Neuronal stem cell (in vitro differentiated cells): ENCODE data around the gene MYDGF.

Experiments used
- DNase-seq: peaks from one replicate; pipeline ENCODE4 v3.0.0-alpha.2; 2013; ENCODE audit warnings: low spot score
- H2AFZ ChIP-seq: one replicate; pipeline ENCODE4 v1.6.1; 2013; ENCODE audit warnings: mild to moderate bottlenecking, low read length, inconsistent platforms
- H2AK5ac ChIP-seq: 2 replicates; pipeline ENCODE4 v1.6.1; 2013; ENCODE audit warnings: low read depth, mild to moderate bottlenecking, inconsistent platforms, low read length, moderate library complexity, mixed read lengths
- H2BK120ac ChIP-seq: 2 replicates; pipeline ENCODE4 v1.6.1; 2013; ENCODE audit warnings: low read depth, mild to moderate bottlenecking, inconsistent platforms, low read length, moderate library complexity, mixed read lengths
- H2BK12ac ChIP-seq: one replicate; pipeline ENCODE4 v1.6.1; 2013; ENCODE audit warnings: low read length, inconsistent platforms
- H2BK15ac ChIP-seq: 2 replicates; pipeline ENCODE4 v1.6.1; 2013; ENCODE audit warnings: mild to moderate bottlenecking, low read length, inconsistent platforms, mixed read lengths
- H2BK5ac ChIP-seq: one replicate; pipeline ENCODE4 v1.6.1; 2013; ENCODE audit warnings: inconsistent platforms, mild to moderate bottlenecking, low read length, moderate library complexity
- H3K14ac ChIP-seq: one replicate; pipeline ENCODE4 v1.6.1; 2013; ENCODE audit warnings: low read length, inconsistent platforms
- H3K18ac ChIP-seq: 2 replicates; pipeline ENCODE4 v1.6.1; 2013; ENCODE audit warnings: low read length, inconsistent platforms
- H3K23ac ChIP-seq: 2 replicates; pipeline ENCODE4 v1.6.1; 2013; ENCODE audit warnings: low read depth, mild to moderate bottlenecking, mixed read lengths, low read length, inconsistent platforms; ENCODE audit not compliant: poor library complexity
- H3K27ac ChIP-seq: replicated peaks from 3 replicates; pipeline ENCODE4 v1.5.1; 2013; ENCODE audit warnings: low read length, inconsistent platforms
- H3K27me3 ChIP-seq, 3 experiments: 2 replicates each; pipeline ENCODE4 v1.6.1; 2013; ENCODE audit warnings: low read length in 3 of 3, mild to moderate bottlenecking in 2 of 3, inconsistent platforms in 1 of 3, low read depth in 1 of 3, mixed read lengths in 1 of 3, moderate library complexity in 1 of 3; ENCODE audit not compliant: control insufficient read depth in 3 of 3, insufficient read depth in 3 of 3
- H3K36me3 ChIP-seq, 2 donors: replicated peaks in 1 of 2; 2 replicates each; pipeline ENCODE4 v1.6.1; 2013; ENCODE audit warnings: low read length in 2 of 2; ENCODE audit not compliant: control insufficient read depth in 2 of 2, insufficient read depth in 2 of 2
- H3K4ac ChIP-seq: 2 replicates; pipeline ENCODE4 v1.6.1; 2013; ENCODE audit warnings: inconsistent platforms, mild to moderate bottlenecking, low read length, moderate library complexity
- H3K4me1 ChIP-seq, 2 donors: 1 replicate in 1 of 2; 2 replicates in 1 of 2; pipeline ENCODE4 v1.6.1; 2013; ENCODE audit warnings: low read length in 2 of 2, low read depth in 1 of 2; ENCODE audit not compliant: control insufficient read depth in 2 of 2, insufficient read depth in 1 of 2
- H3K4me2 ChIP-seq: one replicate; pipeline ENCODE4 v1.6.1; 2013; ENCODE audit warnings: mild to moderate bottlenecking, low read length, inconsistent platforms; ENCODE audit not compliant: insufficient read depth, poor library complexity, severe bottlenecking
- H3K4me3 ChIP-seq, 2 donors: 2 replicates each; pipeline ENCODE4 v1.5.1; 2013; ENCODE audit warnings: low read length in 2 of 2, mild to moderate bottlenecking in 2 of 2, inconsistent platforms in 1 of 2, moderate library complexity in 1 of 2
- H3K79me1 ChIP-seq: one replicate; pipeline ENCODE4 v1.6.1; 2013; ENCODE audit warnings: low read depth, mild to moderate bottlenecking, inconsistent platforms, low read length, moderate library complexity
- H3K9ac ChIP-seq: one replicate; pipeline ENCODE4 v1.6.1; 2013; ENCODE audit warnings: mild to moderate bottlenecking, low read depth, low read length, inconsistent platforms; ENCODE audit not compliant: poor library complexity
- H3K9me3 ChIP-seq, 2 donors: replicated peaks in 1 of 2; 2 replicates each; pipeline versions ENCODE3 to v1.6.1; 2013; ENCODE audit warnings: low read length in 2 of 2, mild to moderate bottlenecking in 2 of 2, inconsistent platforms in 1 of 2, low read depth in 1 of 2, mixed read lengths in 1 of 2, moderate library complexity in 1 of 2; ENCODE audit not compliant: control insufficient read depth in 2 of 2, insufficient read depth in 1 of 2
- H4K8ac ChIP-seq: one replicate; pipeline ENCODE4 v1.6.1; 2013; ENCODE audit warnings: low read depth, mild to moderate bottlenecking, inconsistent platforms, low read length, moderate library complexity
- H4K91ac ChIP-seq: one replicate; pipeline ENCODE4 v1.6.1; 2013; ENCODE audit warnings: low read length, low read depth, mild to moderate bottlenecking, inconsistent platforms; ENCODE audit not compliant: poor library complexity
- WGBS, 2 donors: extraction: QIAGEN DNeasy Blood & Tissue Kit; methylation state at CpG; one replicate each; pipeline ENCODE4 v1.1.7; 2013; ENCODE audit warnings: missing lambda C conversion rate in 2 of 2, mixed read lengths in 1 of 2; ENCODE audit not compliant: insufficient read length in 2 of 2, insufficient replicate concordance in 1 of 2; ENCODE audit errors: extremely low coverage in 2 of 2; 5-methylcytosine and 5-hydroxymethylcytosine counted together

MYDGF gene

GRCh38 chr19:4620675-4621074 is 49.5 kb downstream of the MYDGF start:
- no peak overlapping the region for H3K27ac ChIP-seq
- H2AFZ ChIP-seq: peak overlapping the region; percentile 79
- H3K4ac ChIP-seq: no peak overlapping the region
- H3K36me3 ChIP-seq: no peaks in the 10 kb centered on the region
- no peak overlapping the region for H3K9ac ChIP-seq
- WGBS, 2 donors: no CpG with 5 or more reads among the region's 2 CpGs
- H3K4me3 ChIP-seq: no peak overlapping the region
- no peak overlapping the region for H4K91ac ChIP-seq
- H2AK5ac ChIP-seq: no peak overlapping the region
- no peak overlapping the region for H2BK12ac ChIP-seq
- no peak overlapping the region for H3K4me2 ChIP-seq
- H3K9me3 ChIP-seq: peaks cover 0 to 1% of the 10 kb centered on the region in 2 donors
- no peak overlapping the region for H3K18ac ChIP-seq
- no peak overlapping the region for H3K14ac ChIP-seq
- peaks cover 9 to 22% of the 10 kb centered on the region in 2 donors for H3K4me1 ChIP-seq
- DNase-seq: no peak
- no peak overlapping the region for H2BK120ac ChIP-seq
- peak overlapping the region; percentile 15 for H2BK15ac ChIP-seq
- peaks cover 1% of the 10 kb centered on the region for H3K79me1 ChIP-seq
- no peak overlapping the region for H2BK5ac ChIP-seq
- no peak overlapping the region for H4K8ac ChIP-seq
- no peak overlapping the region for H3K23ac ChIP-seq
- no peaks in the 10 kb centered on the region for H3K27me3 ChIP-seq

GRCh38 chr19:4619668-4620294 is 50.4 kb downstream of the MYDGF start:
- no peak overlapping the region for H3K4me3 ChIP-seq
- H2BK15ac ChIP-seq: no peak overlapping the region
- peak overlapping the region; percentile 1 for H2BK12ac ChIP-seq
- H3K9ac ChIP-seq: no peak overlapping the region
- no peak for DNase-seq
- no peak overlapping the region for H2BK5ac ChIP-seq
- H3K4ac ChIP-seq: no peak overlapping the region
- no peaks in the 10 kb centered on the region for H3K36me3 ChIP-seq
- no peak overlapping the region for H3K27ac ChIP-seq
- H3K4me1 ChIP-seq: peaks cover 9 to 22% of the 10 kb centered on the region in 2 donors
- no peaks in the 10 kb centered on the region for H3K27me3 ChIP-seq
- no peak overlapping the region for H4K91ac ChIP-seq
- H3K79me1 ChIP-seq: no peaks in the 10 kb centered on the region
- H2AK5ac ChIP-seq: no peak overlapping the region
- no peak overlapping the region for H3K23ac ChIP-seq
- H3K4me2 ChIP-seq: no peak overlapping the region
- H2AFZ ChIP-seq: no peak overlapping the region
- no CpG with 5 or more reads among the region's 17 CpGs for WGBS, 2 donors
- peak overlapping the region; percentile 61 for H3K18ac ChIP-seq
- peaks cover 0 to 1% of the 10 kb centered on the region in 2 donors for H3K9me3 ChIP-seq
- no peak overlapping the region for H3K14ac ChIP-seq
- no peak overlapping the region for H4K8ac ChIP-seq
- H2BK120ac ChIP-seq: no peak overlapping the region

- Histone ChIP-seq H4K8ac (no peak overlapping the region), H3K14ac (no peak overlapping the region), H3K9ac (peak overlapping the region; percentile 70), H3K4me3 (no peak overlapping the region), H3K23ac (no peak overlapping the region), H2AK5ac (peak overlapping the region; percentile 88), H2AFZ (no peak overlapping the region), H2BK12ac (no peak overlapping the region), H3K79me1 (no peaks in the 10 kb centered on the region), H3K9me3 (peaks cover 1 to 3% of the 10 kb centered on the region in 2 donors), H3K4ac (no peak overlapping the region), H3K4me2 (no peak overlapping the region), H3K4me1 (peaks cover 9 to 20% of the 10 kb centered on the region in 2 donors), H3K18ac (peak overlapping the region; percentile 64), H4K91ac (no peak overlapping the region), H3K27me3 (no peaks in the 10 kb centered on the region), H2BK120ac (no peak overlapping the region), H2BK5ac (peak overlapping the region; percentile 19), H3K27ac (no peak overlapping the region), H3K36me3 (no peaks in the 10 kb centered on the region), H2BK15ac (peak overlapping the region; percentile 33)
- no CpG with 5 or more reads among the region's 6 CpGs for WGBS, 2 donors
- no peak for DNase-seq
Observed at GRCh38 chr19:4618019-4618418, 52.1 kb downstream of the MYDGF start.

- DNase-seq: no peak
- H3K27me3 ChIP-seq: no peaks in the 10 kb centered on the region
- no peak overlapping the region for H2AFZ ChIP-seq
- no peak overlapping the region for H3K23ac ChIP-seq
- peaks cover 3% of the 10 kb centered on the region in 2 donors for H3K4me1 ChIP-seq
- H3K14ac ChIP-seq: no peak overlapping the region
- no peak overlapping the region for H2BK5ac ChIP-seq
- H4K8ac ChIP-seq: no peak overlapping the region
- no peak overlapping the region for H3K9ac ChIP-seq
- H3K9me3 ChIP-seq: peaks cover 1 to 3% of the 10 kb centered on the region in 2 donors
- WGBS, 2 donors: no CpG with 5 or more reads among the region's 8 CpGs
- no peak overlapping the region for H3K4me2 ChIP-seq
- no peak overlapping the region for H3K4ac ChIP-seq
- H3K79me1 ChIP-seq: no peaks in the 10 kb centered on the region
- no peak overlapping the region for H3K27ac ChIP-seq
- no peak overlapping the region for H3K18ac ChIP-seq
- H2BK12ac ChIP-seq: no peak overlapping the region
- no peak overlapping the region for H2BK120ac ChIP-seq
- H4K91ac ChIP-seq: no peak overlapping the region
- H2BK15ac ChIP-seq: no peak overlapping the region
- no peaks in the 10 kb centered on the region for H3K36me3 ChIP-seq
- no peak overlapping the region for H3K4me3 ChIP-seq
- no peak overlapping the region for H2AK5ac ChIP-seq
Observed at GRCh38 chr19:4613254-4613751, 56.8 kb downstream of the MYDGF start.
